ENCODE results near the gene PDE11A. TPM values are rescaled to one million over a fixed set of nuclear protein-coding genes. Genes with fewer than 3 reads are reported as not detected.

PDE11A gene
- total RNA-seq, 1 experiment from 2014 or later: 0.61 TPM

- TF ChIP-seq REST (IDR thresholded peaks at IDR 0.05; ENCODE audit: low read depth) (no peak), YY1 (IDR thresholded peaks at IDR 0.05; ENCODE audit: extremely low read depth, insufficient replicate concordance, low read depth, low read length) (no peak)
Measured at GRCh38 chr2:177698281-177698680, 374.3 kb downstream of the PDE11A start (continued).

GRCh38 chr2:177694348-177694747, 378.2 kb downstream of the PDE11A start:
- no peaks in the 10 kb centered on the region for H4K20me1 ChIP-seq (ENCODE audit: insufficient read depth)
- H3K9me3 ChIP-seq (ENCODE audit: control insufficient read depth in 1 of 2, insufficient read depth in 1 of 2, low read depth in 1 of 2, low read length in 2 of 2): no peaks in the 10 kb centered on the region
- ChIA-PET POLR2A (no interaction called here), CTCF (no interaction called here), RAD21 (ENCODE audit: low non-redundant PET in 1 of 2, low total read pairs in 2 of 2, uncharacterized antibody in 2 of 2, unreplicated experiment in 2 of 2) (no interaction called here)
- H3K4me3 ChIP-seq (replicated peaks in 1 of 2; ENCODE audit: low read depth in 1 of 2, low read length in 2 of 2): no peak overlapping the region
- BruUV-seq (replicated peaks): no TSS peak
- H3K27me3 ChIP-seq (ENCODE audit: insufficient read depth, low read length): no peaks in the 10 kb centered on the region
- ATAC-seq (no peak), DNase-seq (ENCODE audit: low read depth, low spot score) (no peak)
- H3K27ac ChIP-seq (ENCODE audit: low read depth, low read length): no peak overlapping the region
- intact Hi-C loops (cut with micrococcal nuclease): no loop called here
- H3K36me3 ChIP-seq (ENCODE audit: control insufficient read depth in 1 of 2, insufficient read depth in 2 of 2, low read length in 2 of 2): no peaks in the 10 kb centered on the region
- H3K4me1 ChIP-seq (ENCODE audit: control insufficient read depth in 1 of 2, insufficient read depth in 2 of 2, low read length in 2 of 2): no peaks in the 10 kb centered on the region
- H3K9ac ChIP-seq (ENCODE audit: low read length): no peak overlapping the region
- H3K79me2 ChIP-seq (ENCODE audit: insufficient read depth, low read length): no peaks in the 10 kb centered on the region
- H3K9me2 ChIP-seq (ENCODE audit: insufficient read depth): no peaks in the 10 kb centered on the region
- no peak overlapping the region for H3K4me2 ChIP-seq (ENCODE audit: low read length)
- no peak overlapping the region for H2AFZ ChIP-seq (ENCODE audit: low read depth, low read length, poor library complexity, severe bottlenecking)
- TF ChIP-seq POLR2A (IDR thresholded peaks at IDR 0.05; ENCODE audit: borderline replicate concordance, extremely low read depth, insufficient read depth, insufficient read length) (no peak), MAX (IDR thresholded peaks at IDR 0.05) (no peak), EZH2phosphoT487 (IDR thresholded peaks at IDR 0.05; ENCODE audit: borderline replicate concordance) (no peak), RAD21 (IDR thresholded peaks at IDR 0.05; ENCODE audit: low read depth) (no peak), SIN3A (IDR thresholded peaks at IDR 0.05; ENCODE audit: low read depth) (no peak), FOSL1 (IDR thresholded peaks at IDR 0.05; ENCODE audit: low read depth) (no peak), EZH2 (IDR thresholded peaks at IDR 0.05) (no peak), ATF3 (IDR thresholded peaks at IDR 0.05) (no peak), SP1 (IDR thresholded peaks at IDR 0.05; ENCODE audit: low read depth) (no peak), ELF1 (IDR thresholded peaks at IDR 0.05; ENCODE audit: borderline replicate concordance, low read depth) (no peak), ZBTB33 (IDR thresholded peaks at IDR 0.05; ENCODE audit: extremely low read depth, insufficient replicate concordance, low read length) (no peak), TCF7L2 (IDR thresholded peaks at IDR 0.05; ENCODE audit: borderline replicate concordance, extremely low read depth, insufficient read depth, insufficient read length) (no peak), JUND (IDR thresholded peaks at IDR 0.05) (no peak), CEBPB (IDR thresholded peaks at IDR 0.05; ENCODE audit: low read depth) (no peak), EGR1 (IDR thresholded peaks at IDR 0.05; ENCODE audit: low read depth) (no peak), SRF (IDR thresholded peaks at IDR 0.05; ENCODE audit: low read depth) (no peak), CTCF (IDR thresholded peaks at IDR 0.05 in 2 of 3, conservative IDR thresholded peaks at IDR 0.05 in 1 of 3; ENCODE audit: borderline replicate concordance in 1 of 3, insufficient read depth in 1 of 3, low read depth in 2 of 3, low read length in 2 of 3) (no peak), ZNF274 (IDR thresholded peaks at IDR 0.05; ENCODE audit: low read depth, low read length) (no peak)
